ENCODE results near the gene FAM83D.

DNA sequence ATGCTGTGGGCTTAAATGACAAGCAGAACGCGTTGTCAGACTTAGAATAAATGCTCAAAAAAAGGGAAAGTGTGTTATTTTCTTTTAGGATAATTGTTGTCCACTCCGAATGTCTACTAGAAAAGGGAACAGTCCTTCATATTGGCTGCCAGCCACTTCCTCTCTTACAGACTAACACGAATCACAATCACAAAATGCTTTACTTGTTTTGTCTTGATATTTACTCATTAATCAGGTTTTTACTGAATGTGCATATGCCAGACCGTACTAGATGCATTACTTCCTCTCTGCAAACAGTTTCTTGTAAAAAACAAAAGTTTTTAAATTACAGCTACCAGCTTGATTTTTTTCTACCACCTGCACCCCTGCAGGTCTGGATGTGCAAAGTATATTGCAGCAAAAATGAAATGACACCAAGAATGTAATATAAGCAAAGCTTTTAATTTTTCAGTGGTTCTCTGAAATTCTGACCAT is 36.7 kb downstream of the FAM83D start:
- TF ChIP-seq, protein P1, sequence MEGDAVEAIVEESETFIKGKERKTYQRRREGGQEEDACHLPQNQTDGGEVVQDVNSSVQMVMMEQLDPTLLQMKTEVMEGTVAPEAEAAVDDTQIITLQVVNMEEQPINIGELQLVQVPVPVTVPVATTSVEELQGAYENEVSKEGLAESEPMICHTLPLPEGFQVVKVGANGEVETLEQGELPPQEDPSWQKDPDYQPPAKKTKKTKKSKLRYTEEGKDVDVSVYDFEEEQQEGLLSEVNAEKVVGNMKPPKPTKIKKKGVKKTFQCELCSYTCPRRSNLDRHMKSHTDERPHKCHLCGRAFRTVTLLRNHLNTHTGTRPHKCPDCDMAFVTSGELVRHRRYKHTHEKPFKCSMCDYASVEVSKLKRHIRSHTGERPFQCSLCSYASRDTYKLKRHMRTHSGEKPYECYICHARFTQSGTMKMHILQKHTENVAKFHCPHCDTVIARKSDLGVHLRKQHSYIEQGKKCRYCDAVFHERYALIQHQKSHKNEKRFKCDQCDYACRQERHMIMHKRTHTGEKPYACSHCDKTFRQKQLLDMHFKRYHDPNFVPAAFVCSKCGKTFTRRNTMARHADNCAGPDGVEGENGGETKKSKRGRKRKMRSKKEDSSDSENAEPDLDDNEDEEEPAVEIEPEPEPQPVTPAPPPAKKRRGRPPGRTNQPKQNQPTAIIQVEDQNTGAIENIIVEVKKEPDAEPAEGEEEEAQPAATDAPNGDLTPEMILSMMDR (IDR thresholded peaks at IDR 0.05) = no peak
- no peak for TF ChIP-seq POLR2A (IDR thresholded peaks at IDR 0.05)
- TF ChIP-seq POLR2AphosphoS5 (IDR thresholded peaks at IDR 0.05; ENCODE audit: insufficient read depth in 1 of 2, low read depth in 1 of 2) = no peak

All from vagina (tissue), 2 donors.